Ovary (tissue), 3 donors: ENCODE measurements around the gene LSP1.

Experiments
- CTCF ChIP-seq, 3 donors: fragments of 450-650 bp in 2 of 3; fragments of 200-600 bp in 1 of 3; IDR thresholded peaks; one replicate each; pipeline versions ENCODE4 v1.5.1 to v1.8.0; 2016 to 2022; ENCODE audit warnings: antibody characterized with exemption in 3 of 3, mild to moderate bottlenecking in 1 of 3
- POLR2A ChIP-seq: fragments of 450-650 bp; IDR thresholded peaks from one replicate; pipeline ENCODE4 v1.6.1; 2017; ENCODE audit warnings: antibody characterized with exemption, mild to moderate bottlenecking, moderate library complexity
- donor health status: DM: no; HTN: no; CAD: no.

- TF ChIP-seq CTCF (IDR thresholded peaks at IDR 0.05) (no peak), POLR2A (no peak)
These were observed 80.8 kb downstream of the LSP1 start for GRCh38 chr11:1933416-1934334.
